IMR-90 (cell line): ENCODE measurements around the gene LINC00632. TPM values are rescaled to one million over a fixed set of nuclear protein-coding genes. Genes with fewer than 3 reads are reported as not detected.

Source experiments
- ATAC-seq: fragments of 200-7000 bp; cut with Tn5 transposase; 2 replicates; pipeline ENCODE4 v1.9.1; 2020; ENCODE audit warnings: low read depth, mild to moderate bottlenecking, moderate library complexity
- BruUV-seq: library from RNA; stranded (reverse); fragments of 400-500 nt; replicated peaks from 2 replicates; lab custom pipeline; 2021; lab: Mats Ljungman, UMichigan
- CTCF ChIA-PET: fragments of 300-600 bp; formaldehyde crosslinking; extraction: SDS; loops from one replicate; lab custom pipeline; 2021; ENCODE audit warnings: antibody characterized with exemption; lab: Yijun Ruan, JAX
- POLR2A ChIA-PET: fragments of 300-600 bp; sonication (Branson Sonifier 250); formaldehyde crosslinking; loops from one replicate; lab custom pipeline; 2022; ENCODE audit warnings: antibody characterized with exemption; ENCODE audit not compliant: unreplicated experiment; lab: Charles Lee
- DNase-seq: peaks from one replicate; pipeline ENCODE4 v3.0.0; 2013
- H2AFZ ChIP-seq: replicated peaks from 2 replicates; pipeline ENCODE3; 2013; ENCODE audit warnings: low read length, mild to moderate bottlenecking; ENCODE audit not compliant: poor library complexity
- H2AK5ac ChIP-seq: 2 replicates; pipeline ENCODE4 v1.6.1; 2013; ENCODE audit warnings: low read depth, low read length, inconsistent platforms
- H2AK9ac ChIP-seq: replicated peaks from 2 replicates; pipeline ENCODE3; 2013; ENCODE audit warnings: mild to moderate bottlenecking, low read depth, low read length, moderate library complexity; ENCODE audit not compliant: poor library complexity
- H2BK120ac ChIP-seq: 2 replicates; pipeline ENCODE4 v1.6.1; 2013; ENCODE audit warnings: low read depth, low read length, inconsistent platforms
- H2BK15ac ChIP-seq: 3 replicates; pipeline ENCODE4 v1.6.1; 2013; ENCODE audit warnings: low read depth, low read length, inconsistent platforms
- H2BK20ac ChIP-seq: 2 replicates; pipeline ENCODE4 v1.6.1; 2013; ENCODE audit warnings: low read depth, mild to moderate bottlenecking, inconsistent platforms, low read length, moderate library complexity
- H2BK5ac ChIP-seq: 2 replicates; pipeline ENCODE4 v1.6.1; 2013; ENCODE audit warnings: mild to moderate bottlenecking, low read depth, low read length, inconsistent platforms; ENCODE audit not compliant: poor library complexity, severe bottlenecking
- H3K14ac ChIP-seq: replicated peaks from 2 replicates; pipeline ENCODE4 v1.6.1; 2013; ENCODE audit warnings: low read depth, low read length, inconsistent platforms
- H3K18ac ChIP-seq: 2 replicates; pipeline ENCODE4 v1.6.1; 2013; ENCODE audit warnings: low read depth, low read length, control low read depth
- H3K23ac ChIP-seq: 2 replicates; pipeline ENCODE4 v1.6.1; 2013; ENCODE audit warnings: low read depth, low read length, inconsistent platforms
- H3K27ac ChIP-seq: 2 replicates; pipeline ENCODE4 v1.5.1; 2013; ENCODE audit warnings: mild to moderate bottlenecking, control low read depth, low read length; ENCODE audit not compliant: insufficient read depth
- H3K27me3 ChIP-seq: 2 replicates; pipeline ENCODE4 v1.6.1; 2013; ENCODE audit warnings: low read length; ENCODE audit not compliant: control insufficient read depth, insufficient read depth
- H3K36me3 ChIP-seq: 2 replicates; pipeline ENCODE4 v1.6.1; 2013; ENCODE audit warnings: low read length, mixed read lengths; ENCODE audit not compliant: control insufficient read depth, insufficient read depth
- H3K4ac ChIP-seq: 2 replicates; pipeline ENCODE4 v1.6.1; 2013; ENCODE audit warnings: low read depth, low read length, inconsistent platforms
- H3K4me1 ChIP-seq: 2 replicates; pipeline ENCODE4 v1.6.1; 2013; ENCODE audit warnings: low read length, mixed read lengths; ENCODE audit not compliant: control insufficient read depth, insufficient read depth
- H3K4me2 ChIP-seq: 2 replicates; pipeline ENCODE4 v1.6.1; 2013; ENCODE audit warnings: low read depth, mild to moderate bottlenecking, control low read depth, low read length, moderate library complexity
- H3K4me3 ChIP-seq: 2 replicates; pipeline ENCODE4 v1.5.1; 2013; ENCODE audit warnings: low read depth, mild to moderate bottlenecking, control low read depth, low read length, moderate library complexity; ENCODE audit not compliant: insufficient read depth
- H3K56ac ChIP-seq: 2 replicates; pipeline ENCODE4 v1.6.1; 2013; ENCODE audit warnings: low read length, inconsistent platforms; ENCODE audit not compliant: insufficient read depth; ENCODE audit errors: extremely low read depth
- H3K79me1 ChIP-seq, 2 experiments: 2 replicates each; pipeline ENCODE4 v1.6.1; 2013; ENCODE audit warnings: low read length in 2 of 2, inconsistent platforms in 1 of 2, low read depth in 1 of 2
- H3K9ac ChIP-seq: 2 replicates; pipeline ENCODE4 v1.6.1; 2013; ENCODE audit warnings: low read depth, low read length, control low read depth
- H3K9me1 ChIP-seq: 2 replicates; pipeline ENCODE4 v1.6.1; 2013; ENCODE audit warnings: low read length, inconsistent platforms; ENCODE audit not compliant: insufficient read depth
- H3K9me3 ChIP-seq: 2 replicates; pipeline ENCODE4 v1.6.1; 2013; ENCODE audit warnings: low read length; ENCODE audit not compliant: control insufficient read depth, insufficient read depth
- H4K20me1 ChIP-seq: 2 replicates; pipeline ENCODE4 v1.6.1; 2013; ENCODE audit warnings: low read length, inconsistent platforms; ENCODE audit not compliant: insufficient read depth
- H4K5ac ChIP-seq: 2 replicates; pipeline ENCODE4 v1.6.1; 2013; ENCODE audit warnings: mild to moderate bottlenecking, low read depth, low read length, control low read depth
- H4K8ac ChIP-seq, 2 experiments: 2 replicates each; pipeline ENCODE4 v1.6.1; 2013; ENCODE audit warnings: low read depth in 2 of 2, low read length in 2 of 2, control low read depth in 1 of 2, inconsistent platforms in 1 of 2
- H4K91ac ChIP-seq: 2 replicates; pipeline ENCODE4 v1.6.1; 2013; ENCODE audit warnings: low read depth, low read length, inconsistent platforms; ENCODE audit not compliant: insufficient read depth
- CHD1 ChIP-seq: IDR thresholded peaks from 2 replicates; pipeline ENCODE4 v1.6.1; 2012; ENCODE audit warnings: low read depth, low read length, improper control_type of control experiment
- FOS ChIP-seq: fragments of 150-350 bp; IDR thresholded peaks from 2 replicates; pipeline ENCODE4 v1.6.1; 2016; ENCODE audit warnings: low read depth, low read length
- MAFK ChIP-seq: IDR thresholded peaks from 2 replicates; pipeline ENCODE4 v1.6.1; 2012; ENCODE audit warnings: low read depth, low read length, improper control_type of control experiment
- MXI1 ChIP-seq: IDR thresholded peaks from 2 replicates; pipeline ENCODE4 v1.6.1; 2012; ENCODE audit warnings: low read depth, mild to moderate bottlenecking, low read length, moderate library complexity, borderline replicate concordance
- POLR2A ChIP-seq: IDR thresholded peaks from 2 replicates; pipeline ENCODE4 v1.6.1; 2012; ENCODE audit warnings: mild to moderate bottlenecking, low read depth, low read length
- RAD21 ChIP-seq: IDR thresholded peaks from 2 replicates; pipeline ENCODE4 v1.6.1; 2012; ENCODE audit warnings: low read length, improper control_type of control experiment
- RCOR1 ChIP-seq: IDR thresholded peaks from 2 replicates; pipeline ENCODE4 v1.6.1; 2012; ENCODE audit warnings: mild to moderate bottlenecking, low read length, improper control_type of control experiment; ENCODE audit not compliant: insufficient replicate concordance
- SMC3 ChIP-seq: fragments of 150-350 bp; IDR thresholded peaks from 2 replicates; pipeline ENCODE4 v1.6.1; 2016; ENCODE audit warnings: low read depth, mild to moderate bottlenecking, antibody characterized with exemption, low read length, moderate library complexity
- WGBS, 2 experiments: methylation state at CpG; one replicate each; pipeline versions ENCODE4 v1.1.5 to v1.1.7; 2013; ENCODE audit warnings: missing lambda C conversion rate in 2 of 2; ENCODE audit not compliant: insufficient read length in 1 of 2; ENCODE audit errors: extremely low coverage in 2 of 2; 5-methylcytosine and 5-hydroxymethylcytosine counted together
- dilution Hi-C: fragments of 300-500 bp; cut with HindIII; formaldehyde crosslinking; loops from one replicate; pipeline ENCODE4 v1.14.3; 2018; ENCODE audit warnings: low sequenced_read_pairs; ENCODE audit not compliant: unreplicated experiment
- in situ Hi-C: fragments of 300-500 bp; cut with MboI; formaldehyde crosslinking; loops from 3 replicates; pipeline ENCODE4 v1.14.3; 2019; ENCODE audit warnings: low sequenced_read_pairs, inconsistent platforms, mixed read lengths
- intact Hi-C: fragments of 100-400 bp; cut with micrococcal nuclease; formaldehyde crosslinking; loops from 2 replicates; pipeline ENCODE4 v1.10.0; 2022
- polyA plus RNA-seq, 3 experiments: library from polyadenylated mRNA; depleted of rRNA; stranded (reverse); fragments of >200 nt; gene quantifications; 2 replicates each; pipeline ENCODE4 v1.2.3, GENCODE V29; 2012; ENCODE audit warnings: low replicate concordance in 1 of 3
- total RNA-seq: library from RNA; depleted of rRNA; stranded (reverse); fragments of >200 nt; gene quantifications from 2 replicates; pipeline ENCODE4 v1.2.3, GENCODE V29; 2012
- TF ChIP-seq, protein P1 (sequence below): fragments of 150-350 bp; IDR thresholded peaks from 2 replicates; pipeline ENCODE4 v1.6.1; 2017; ENCODE audit warnings: mild to moderate bottlenecking, antibody characterized with exemption, low read length, low read depth

The LINC00632 gene
- total and polyA plus RNA-seq, 2 of the 4 experiments (the other 2 are of a cell fraction) = 7.2 to 25.0 TPM

- in situ Hi-C loops = no loop called here
- no peaks in the 10 kb centered on the region for H3K9me3 ChIP-seq
- H2AFZ ChIP-seq = peak overlapping the region; percentile 80
- H3K36me3 ChIP-seq = no peaks in the 10 kb centered on the region
- H2BK120ac ChIP-seq = no peak overlapping the region; the same call in 1 of the 2 replicates
- H4K8ac ChIP-seq = peak overlapping the region; percentile 35 to 61; a peak in 2 of 4 replicates
- peak; percentile 62 for DNase-seq
- H3K4me3 ChIP-seq = peak overlapping the region; percentile 49
- H4K20me1 ChIP-seq = peaks cover 8% of the 10 kb centered on the region; the same call in 1 of the 2 replicates
- peak overlapping the region; percentile 81 for H3K9ac ChIP-seq
- no peaks in the 10 kb centered on the region for H3K27me3 ChIP-seq
- ChIA-PET CTCF (interaction anchor here (1.1 to 1.5 kb wide), 4 partner anchors 9 to 37 kb away, joined by 4 to 5 read pairs (median 5); no protein-coding TSS in a partner anchor), POLR2A (no interaction called here)
- no peaks in the 10 kb centered on the region for H3K4me1 ChIP-seq
- TSS peak; percentile 65 for BruUV-seq
- H3K14ac ChIP-seq = peak overlapping the region; percentile 81
- H3K27ac ChIP-seq = peak overlapping the region; percentile 60
- H3K56ac ChIP-seq = peak overlapping the region; percentile 50
- peak overlapping the region; percentile 58 for H4K5ac ChIP-seq
- dilution Hi-C loops = no loop called here
- no peak overlapping the region for H2AK5ac ChIP-seq
- TF ChIP-seq MAFK (no peak), POLR2A (peak; percentile 37; the same call in 1 of the 2 replicates), FOS (no peak), CHD1 (no peak), MXI1 (no peak), SMC3 (no peak), RCOR1 (no peak), RAD21 (no peak)
- TF ChIP-seq, protein P1, sequence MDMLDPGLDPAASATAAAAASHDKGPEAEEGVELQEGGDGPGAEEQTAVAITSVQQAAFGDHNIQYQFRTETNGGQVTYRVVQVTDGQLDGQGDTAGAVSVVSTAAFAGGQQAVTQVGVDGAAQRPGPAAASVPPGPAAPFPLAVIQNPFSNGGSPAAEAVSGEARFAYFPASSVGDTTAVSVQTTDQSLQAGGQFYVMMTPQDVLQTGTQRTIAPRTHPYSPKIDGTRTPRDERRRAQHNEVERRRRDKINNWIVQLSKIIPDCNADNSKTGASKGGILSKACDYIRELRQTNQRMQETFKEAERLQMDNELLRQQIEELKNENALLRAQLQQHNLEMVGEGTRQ = no peak
- H3K79me1 ChIP-seq = peaks cover 0 to 9% of the 10 kb centered on the region in 2 experiments; a peak in 1 of 4 replicates
- H3K9me1 ChIP-seq = no peaks in the 10 kb centered on the region
- WGBS, 2 experiments = no CpG with 5 or more reads among the region's 19 CpGs
- intact Hi-C loops = no loop called here
- peak; percentile 50 for ATAC-seq
- H3K23ac ChIP-seq = peak overlapping the region; percentile 75
- H4K91ac ChIP-seq = peak overlapping the region; percentile 58
- H3K4me2 ChIP-seq = peak overlapping the region; percentile 64
- no peak overlapping the region for H2BK20ac ChIP-seq
- H3K4ac ChIP-seq = peak overlapping the region; percentile 69
- H2BK5ac ChIP-seq = peak overlapping the region; percentile 25
- peak overlapping the region; percentile 61; the same call in 1 of the 2 replicates for H3K18ac ChIP-seq
- no peak overlapping the region for H2BK15ac ChIP-seq
- H2AK9ac ChIP-seq = no peak overlapping the region
Observed at GRCh38 chrX:140765043-140765784, 55.7 kb downstream of the LINC00632 start.
